Activated gamma-delta T cell treated with anti-CD3 and anti-CD28 coated beads, Interleukin-2, amount 50 U/mL, for 16 hours (primary cell): ENCODE measurements around the gene MTPN.

Experiments used
- DNase-seq: peaks from one replicate; pipeline ENCODE4 v3.0.0-alpha.2; 2020; ENCODE audit warnings: low read depth

The MTPN gene

GRCh38 chr7:135956393-135956792 is 20.8 kb downstream of the MTPN start:
- no peak for DNase-seq

DNA sequence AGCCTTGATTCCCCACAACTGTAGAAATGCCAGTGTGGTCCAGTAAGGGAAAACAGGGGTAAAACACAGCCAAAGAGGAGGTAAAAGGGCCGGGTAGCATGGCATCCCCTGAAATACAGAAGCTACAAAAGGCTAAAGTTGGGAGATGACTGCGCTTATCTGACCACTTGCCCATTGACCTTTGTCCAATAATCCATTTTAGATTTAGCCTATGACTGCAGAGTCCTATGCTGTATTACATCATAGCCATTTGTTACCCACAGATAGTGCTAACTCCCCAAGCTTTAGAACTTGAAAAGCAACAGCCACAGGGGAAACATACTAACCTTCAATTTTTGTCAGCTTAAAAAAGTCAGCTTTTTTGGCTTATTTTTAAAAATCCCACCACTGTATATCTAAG is 26.2 kb downstream of the MTPN start:
- DNase-seq: no peak

- no peak for DNase-seq
Observed at GRCh38 chr7:135950429-135950828, 26.7 kb downstream of the MTPN start.

- DNase-seq: no peak
Observed at GRCh38 chr7:135946289-135947055, 30.7 kb downstream of the MTPN start.

DNA sequence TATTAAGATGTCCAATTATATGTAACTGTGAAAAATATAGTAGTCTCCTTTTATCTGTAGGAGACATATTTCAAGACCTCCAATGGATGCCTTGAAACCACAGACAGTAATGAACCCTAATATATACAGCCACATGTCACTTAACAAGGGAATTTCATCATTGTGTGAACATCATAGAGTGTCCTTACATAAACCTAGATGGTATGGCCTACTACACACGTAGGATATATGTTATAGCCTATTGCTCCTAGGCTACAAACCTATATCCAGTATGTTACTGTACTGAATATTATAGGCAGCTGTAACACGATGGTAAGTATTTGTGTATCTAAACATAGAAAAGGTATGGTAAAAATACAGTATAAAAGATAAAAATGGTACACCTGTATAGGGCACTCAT is 32.4 kb downstream of the MTPN start:
- no peak for DNase-seq

GRCh38 chr7:135943134-135943879 is 33.9 kb downstream of the MTPN start:
- DNase-seq: no peak

- no peak for DNase-seq
Observed at GRCh38 chr7:135942614-135943013, 34.5 kb downstream of the MTPN start.

- no peak for DNase-seq
Observed at GRCh38 chr7:135940077-135941075, 36.8 kb downstream of the MTPN start.

- no peak for DNase-seq
Observed at GRCh38 chr7:135939261-135939812, 37.8 kb downstream of the MTPN start.

GRCh38 chr7:135938563-135938962 is 38.6 kb downstream of the MTPN start:
- no peak for DNase-seq

- DNase-seq: no peak
Observed at GRCh38 chr7:135938086-135938485, 39.1 kb downstream of the MTPN start.

GRCh38 chr7:135936497-135937217 is 40.5 kb downstream of the MTPN start:
- no peak for DNase-seq

- DNase-seq: no peak
Observed at GRCh38 chr7:135934651-135935050, 42.5 kb downstream of the MTPN start.

GRCh38 chr7:135933509-135934188 is 43.5 kb downstream of the MTPN start:
- no peak for DNase-seq

DNA sequence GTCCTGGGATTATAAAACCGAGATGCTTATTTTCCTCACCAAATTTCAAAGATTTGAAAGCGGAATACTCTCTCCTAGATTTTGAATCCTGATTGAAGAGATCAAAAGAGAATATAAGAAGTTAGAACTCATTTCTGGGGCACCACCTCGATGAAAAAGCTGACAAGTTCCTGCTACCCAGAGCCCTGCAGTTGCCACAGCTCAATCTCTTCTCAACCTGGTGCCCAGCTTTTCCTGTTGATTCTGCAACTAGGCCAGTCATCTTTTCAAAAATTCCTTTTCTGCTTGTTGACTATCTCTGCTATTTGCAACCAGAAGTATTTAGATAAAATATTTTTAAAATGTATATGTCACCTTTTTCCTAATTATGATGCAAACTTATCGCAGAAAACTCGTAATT is 45.0 kb downstream of the MTPN start:
- DNase-seq: no peak

GRCh38 chr7:135930565-135931461 is 46.3 kb downstream of the MTPN start:
- DNase-seq: no peak

DNA sequence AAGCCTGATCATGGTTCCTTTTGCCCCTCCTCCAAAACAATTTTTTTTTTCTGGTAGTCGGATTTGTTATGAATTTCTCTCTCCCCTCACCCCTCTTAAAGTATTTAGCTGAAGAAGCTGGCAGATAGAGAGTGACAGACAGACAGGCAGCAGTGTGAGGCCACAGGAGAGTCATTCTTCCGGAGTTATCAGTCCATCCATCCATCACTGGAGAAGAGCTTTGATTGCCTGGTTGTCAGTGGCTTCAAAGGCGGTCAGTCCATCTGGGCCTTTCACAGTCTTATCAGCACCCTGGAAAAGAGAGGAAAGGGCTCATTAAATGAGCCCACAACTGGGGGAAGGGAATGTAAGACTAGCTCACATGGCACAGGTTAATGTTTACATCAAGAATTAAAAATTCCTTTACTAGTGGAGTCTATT is 47.4 kb downstream of the MTPN start:
- no peak for DNase-seq

DNA sequence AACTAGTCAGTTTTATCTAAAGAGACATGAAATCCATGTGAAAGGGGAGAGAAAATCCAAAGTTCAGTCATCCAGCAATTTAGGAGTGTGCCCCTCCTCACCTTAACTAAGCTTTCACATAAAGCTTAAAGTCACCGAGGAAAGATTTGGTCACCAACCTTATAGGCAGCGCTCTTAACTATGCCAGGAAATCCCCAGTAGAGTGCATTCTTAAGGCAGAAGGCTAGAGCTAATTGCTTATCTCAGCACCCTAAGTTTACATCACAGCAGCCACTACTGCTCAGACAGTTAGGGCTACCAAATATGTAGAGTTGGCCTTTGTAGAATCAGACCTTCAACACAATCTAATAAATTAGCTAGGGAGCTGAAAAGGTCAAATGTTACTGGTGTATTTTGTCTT is 47.9 kb downstream of the MTPN start:
- no peak for DNase-seq

- DNase-seq: no peak
Observed at GRCh38 chr7:135928136-135928535, 49.0 kb downstream of the MTPN start.

- DNase-seq: no peak
Observed at GRCh38 chr7:135925210-135925609, 51.9 kb downstream of the MTPN start.
